Activated B cell treated with CpG ODN at 0.5 μM for 24 hours (primary cell): ENCODE measurements around the gene CAMSAP1. TPM values are rescaled to one million over a fixed set of nuclear protein-coding genes. Genes with fewer than 3 reads are reported as not detected.

ENCODE experiments used
- ATAC-seq: fragments of 200-7000 bp; cut with Tn5 transposase; one replicate; pipeline ENCODE4 v1.10.0; 2021; ENCODE audit warnings: low read depth, mild to moderate bottlenecking, moderate library complexity
- CTCF ChIA-PET: fragments of 350-600 bp; sonication (Branson Sonifier 250); formaldehyde crosslinking; loops from one replicate; lab custom pipeline; 2021; ENCODE audit warnings: antibody characterized with exemption; lab: Charles Lee
- POLR2A ChIA-PET: fragments of 350-600 bp; sonication (Branson Sonifier 250); formaldehyde crosslinking; loops from one replicate; lab custom pipeline; 2021; ENCODE audit warnings: antibody characterized with exemption; lab: Charles Lee
- DNase-seq: peaks from one replicate; pipeline ENCODE4 v3.0.0; 2022
- H3K27ac Mint-ChIP-seq: one replicate; pipeline ENCODE4 v1.8.0; 2020; ENCODE audit warnings: mixed read lengths
- H3K27me3 Mint-ChIP-seq: one replicate; pipeline ENCODE4 v1.8.0; 2021; ENCODE audit warnings: mixed read lengths
- H3K36me3 Mint-ChIP-seq: one replicate; pipeline ENCODE4 v1.8.0; 2021; ENCODE audit warnings: low read depth, mixed read lengths
- H3K4me1 Mint-ChIP-seq: one replicate; pipeline ENCODE4 v1.8.0; 2021; ENCODE audit warnings: mixed read lengths
- H3K4me3 Mint-ChIP-seq: one replicate; pipeline ENCODE4 v1.8.0; 2020; ENCODE audit warnings: mild to moderate bottlenecking, mixed read lengths
- H3K9me3 Mint-ChIP-seq: one replicate; pipeline ENCODE4 v1.8.0; 2020; ENCODE audit warnings: mixed read lengths
- CTCF ChIP-seq: fragments of 200-600 bp; IDR thresholded peaks from one replicate; pipeline ENCODE4 v1.8.0; 2022; ENCODE audit warnings: antibody characterized with exemption, mild to moderate bottlenecking
- intact Hi-C: fragments of 100-400 bp; cut with micrococcal nuclease; formaldehyde crosslinking; loops from one replicate; pipeline ENCODE4 v1.15.1; 2024
- total RNA-seq: library from RNA; stranded (reverse); gene quantifications from 2 replicates; pipeline ENCODE4 v1.2.3, GENCODE V29; 2022

CAMSAP1 gene
- total RNA-seq, 1 donor from 2014 or later: 16.9 TPM

- intact Hi-C loops: no loop called here
- H3K36me3 Mint-ChIP-seq: no peaks in the 10 kb centered on the region
- no peak for TF ChIP-seq CTCF
- no peak overlapping the region for H3K27ac Mint-ChIP-seq
- peaks cover 3% of the 10 kb centered on the region for H3K9me3 Mint-ChIP-seq
- no peak overlapping the region for H3K4me3 Mint-ChIP-seq
- ATAC-seq (no peak), DNase-seq (no peak)
- no peaks in the 10 kb centered on the region for H3K27me3 Mint-ChIP-seq
- H3K4me1 Mint-ChIP-seq: no peaks in the 10 kb centered on the region
- ChIA-PET CTCF (no interaction called here), POLR2A (no interaction called here)
Measured at GRCh38 chr9:135763716-135764446, 143.5 kb downstream of the CAMSAP1 start.

- H3K4me1 Mint-ChIP-seq: no peaks in the 10 kb centered on the region
- intact Hi-C loops: no loop called here
- no peaks in the 10 kb centered on the region for H3K36me3 Mint-ChIP-seq
- no peak overlapping the region for H3K27ac Mint-ChIP-seq
- DNase-seq: no peak
- ATAC-seq: no peak
- H3K4me3 Mint-ChIP-seq: no peak overlapping the region
- H3K9me3 Mint-ChIP-seq: peaks cover 3% of the 10 kb centered on the region
- no peak for TF ChIP-seq CTCF
- CTCF ChIA-PET: no interaction called here
- no peaks in the 10 kb centered on the region for H3K27me3 Mint-ChIP-seq
- POLR2A ChIA-PET: no interaction called here
Measured at GRCh38 chr9:135762921-135763320, 144.4 kb downstream of the CAMSAP1 start.

GRCh38 chr9:135761845-135762168, 145.5 kb downstream of the CAMSAP1 start:
- ChIA-PET CTCF (no interaction called here), POLR2A (no interaction called here)
- Mint-ChIP-seq H3K36me3 (no peaks in the 10 kb centered on the region), H3K9me3 (peaks cover 3% of the 10 kb centered on the region), H3K4me1 (no peaks in the 10 kb centered on the region), H3K27me3 (no peaks in the 10 kb centered on the region), H3K27ac (no peak overlapping the region), H3K4me3 (no peak overlapping the region)
- DNase-seq (no peak), ATAC-seq (no peak)
- intact Hi-C loops: no loop called here
- no peak for TF ChIP-seq CTCF

- no peak for TF ChIP-seq CTCF
- H3K27ac Mint-ChIP-seq: no peak overlapping the region
- no peak for DNase-seq
- no peak for ATAC-seq
- H3K4me3 Mint-ChIP-seq: no peak overlapping the region
- POLR2A ChIA-PET: no interaction called here
- no peaks in the 10 kb centered on the region for H3K4me1 Mint-ChIP-seq
- CTCF ChIA-PET: no interaction called here
- H3K36me3 Mint-ChIP-seq: no peaks in the 10 kb centered on the region
- H3K9me3 Mint-ChIP-seq: peaks cover 3% of the 10 kb centered on the region
- H3K27me3 Mint-ChIP-seq: no peaks in the 10 kb centered on the region
- intact Hi-C loops: no loop called here
Measured at GRCh38 chr9:135761150-135761844, 146.0 kb downstream of the CAMSAP1 start.

GRCh38 chr9:135760465-135760864, 146.9 kb downstream of the CAMSAP1 start:
- H3K4me3 Mint-ChIP-seq: no peak overlapping the region
- H3K36me3 Mint-ChIP-seq: no peaks in the 10 kb centered on the region
- ChIA-PET POLR2A (no interaction called here), CTCF (no interaction called here)
- TF ChIP-seq CTCF: no peak
- intact Hi-C loops: no loop called here
- H3K27ac Mint-ChIP-seq: no peak overlapping the region
- no peak for DNase-seq
- no peaks in the 10 kb centered on the region for H3K27me3 Mint-ChIP-seq
- H3K4me1 Mint-ChIP-seq: no peaks in the 10 kb centered on the region
- no peaks in the 10 kb centered on the region for H3K9me3 Mint-ChIP-seq
- ATAC-seq: no peak
